ENCODE measurements around the gene FBXO33.

Gene FBXO33

DNA sequence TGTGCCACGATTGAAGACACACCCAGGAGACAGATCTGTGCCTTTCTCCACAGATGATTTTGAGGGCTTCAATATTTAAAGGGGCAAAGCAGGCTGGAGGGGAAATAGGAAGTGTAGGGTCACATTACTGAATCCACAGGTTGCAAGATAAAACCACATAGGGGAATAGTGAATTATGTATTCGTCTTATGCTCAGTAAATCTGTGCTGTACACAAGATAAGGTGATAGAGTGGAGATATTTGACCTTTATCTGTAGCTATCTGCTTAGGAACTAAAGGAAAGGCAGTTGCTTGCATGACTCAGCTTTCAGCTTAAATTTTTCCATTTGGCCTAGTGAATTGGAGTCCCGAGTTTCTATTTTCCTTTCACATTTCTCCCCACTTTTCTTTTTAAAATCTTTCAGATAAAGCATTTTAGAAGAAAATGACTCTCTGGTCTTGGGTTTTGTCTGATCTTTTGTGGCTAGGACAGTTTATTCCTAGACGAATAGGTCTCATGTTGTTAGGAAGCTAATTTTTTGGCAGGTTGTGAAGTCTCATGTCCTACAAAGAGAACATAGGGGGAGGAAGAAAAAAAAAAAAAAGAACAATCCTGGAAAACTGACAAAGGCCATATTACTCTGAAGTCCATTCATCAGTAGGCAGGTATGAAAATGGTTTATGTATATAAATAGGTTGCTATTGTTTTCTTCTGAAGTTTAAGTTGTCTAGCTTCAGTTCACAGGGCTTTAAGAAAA is 55.4 kb downstream of the FBXO33 start:
- H3K36me3 ChIP-seq (ENCODE audit: control insufficient read depth, insufficient read depth, low read length): no peaks in the 10 kb centered on the region
- H3K4me3 ChIP-seq (ENCODE audit: insufficient read depth, low read depth, low read length, poor library complexity, severe bottlenecking): no peak overlapping the region
- DNase-seq: no peak
- no peaks in the 10 kb centered on the region for H3K4me1 ChIP-seq (ENCODE audit: control insufficient read depth, insufficient read depth, low read length, poor library complexity, severe bottlenecking)
- no peak overlapping the region for H3K27ac ChIP-seq (ENCODE audit: insufficient read depth, low read length, poor library complexity, severe bottlenecking)
- H3K27me3 ChIP-seq (replicated peaks; ENCODE audit: control insufficient read depth, insufficient read depth, low read length, poor library complexity, severe bottlenecking): no peaks in the 10 kb centered on the region
- H3K9me3 ChIP-seq (ENCODE audit: control insufficient read depth, low read length): no peaks in the 10 kb centered on the region

DNA sequence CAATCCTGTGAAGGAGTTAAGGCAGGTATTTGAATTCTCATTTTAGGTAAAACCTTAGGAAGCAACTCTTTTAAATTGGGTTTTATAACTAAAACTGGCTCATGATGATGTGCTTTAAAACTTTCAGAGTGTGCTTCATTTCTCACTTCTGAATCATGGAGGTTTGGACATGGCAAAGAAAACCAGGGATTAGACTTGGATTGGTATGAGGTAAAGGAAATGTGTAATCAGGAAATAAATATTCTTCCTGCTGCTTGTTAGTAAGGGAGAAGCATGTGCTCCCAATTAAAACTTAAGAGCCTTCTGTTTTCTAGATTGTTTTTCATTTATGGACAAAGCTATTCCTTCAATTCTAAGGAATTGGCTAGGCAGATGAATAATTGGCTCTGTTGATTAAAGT is 57.4 kb downstream of the FBXO33 start:
- Histone ChIP-seq H3K27me3 (replicated peaks; ENCODE audit: control insufficient read depth, insufficient read depth, low read length, poor library complexity, severe bottlenecking) (no peaks in the 10 kb centered on the region), H3K27ac (ENCODE audit: insufficient read depth, low read length, poor library complexity, severe bottlenecking) (no peak overlapping the region), H3K4me3 (ENCODE audit: insufficient read depth, low read depth, low read length, poor library complexity, severe bottlenecking) (no peak overlapping the region), H3K9me3 (ENCODE audit: control insufficient read depth, low read length) (no peaks in the 10 kb centered on the region), H3K36me3 (ENCODE audit: control insufficient read depth, insufficient read depth, low read length) (peaks cover 4% of the 10 kb centered on the region), H3K4me1 (ENCODE audit: control insufficient read depth, insufficient read depth, low read length, poor library complexity, severe bottlenecking) (no peaks in the 10 kb centered on the region)
- no peak for DNase-seq

DNA sequence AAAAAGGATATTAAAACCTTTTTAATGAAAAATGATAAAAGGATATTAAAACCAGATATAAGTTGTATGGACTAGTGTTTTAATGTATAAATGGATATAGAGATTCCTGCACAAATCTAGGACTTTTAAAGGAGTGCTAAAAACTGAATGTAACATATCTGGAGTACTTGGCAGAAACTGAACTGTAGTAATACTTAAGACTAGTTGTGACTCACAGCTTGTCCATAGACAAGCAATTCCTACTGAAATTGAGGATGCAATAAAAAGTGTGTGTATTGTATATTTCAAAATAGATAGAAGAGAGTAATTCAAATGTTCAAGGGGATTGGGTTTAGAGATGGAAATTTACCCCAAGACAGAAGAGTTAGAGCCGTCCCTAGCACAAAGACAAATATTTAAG is 59.6 kb downstream of the FBXO33 start:
- H3K36me3 ChIP-seq (ENCODE audit: control insufficient read depth, insufficient read depth, low read length): peaks cover 4% of the 10 kb centered on the region
- DNase-seq: no peak
- no peaks in the 10 kb centered on the region for H3K27me3 ChIP-seq (replicated peaks; ENCODE audit: control insufficient read depth, insufficient read depth, low read length, poor library complexity, severe bottlenecking)
- no peaks in the 10 kb centered on the region for H3K4me1 ChIP-seq (ENCODE audit: control insufficient read depth, insufficient read depth, low read length, poor library complexity, severe bottlenecking)
- H3K9me3 ChIP-seq (ENCODE audit: control insufficient read depth, low read length): no peaks in the 10 kb centered on the region
- no peak overlapping the region for H3K27ac ChIP-seq (ENCODE audit: insufficient read depth, low read length, poor library complexity, severe bottlenecking)
- no peak overlapping the region for H3K4me3 ChIP-seq (ENCODE audit: insufficient read depth, low read depth, low read length, poor library complexity, severe bottlenecking)

DNA sequence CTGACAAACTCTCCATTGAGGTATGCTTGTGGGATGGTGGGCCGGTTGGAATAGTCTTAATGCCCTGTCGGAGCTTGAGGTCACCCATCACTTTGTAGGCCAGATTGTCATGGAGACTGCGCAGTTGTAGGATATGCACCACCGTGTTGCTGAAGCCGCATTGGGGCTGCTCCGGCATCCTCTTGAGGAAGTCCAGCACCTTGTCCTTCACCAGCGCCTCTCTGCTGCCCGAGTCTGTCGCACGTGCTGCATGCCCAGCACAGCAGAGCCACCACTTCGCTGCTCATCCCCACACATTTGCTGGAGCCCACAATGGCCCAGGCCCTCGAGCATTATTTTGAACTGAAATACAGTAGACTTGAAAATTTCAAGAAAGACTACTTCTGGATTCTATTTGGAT is 61.8 kb downstream of the FBXO33 start:
- Histone ChIP-seq H3K4me1 (ENCODE audit: control insufficient read depth, insufficient read depth, low read length, poor library complexity, severe bottlenecking) (no peaks in the 10 kb centered on the region), H3K9me3 (ENCODE audit: control insufficient read depth, low read length) (no peaks in the 10 kb centered on the region), H3K36me3 (ENCODE audit: control insufficient read depth, insufficient read depth, low read length) (peaks cover 4% of the 10 kb centered on the region), H3K27me3 (replicated peaks; ENCODE audit: control insufficient read depth, insufficient read depth, low read length, poor library complexity, severe bottlenecking) (no peaks in the 10 kb centered on the region), H3K27ac (ENCODE audit: insufficient read depth, low read length, poor library complexity, severe bottlenecking) (no peak overlapping the region), H3K4me3 (ENCODE audit: insufficient read depth, low read depth, low read length, poor library complexity, severe bottlenecking) (no peak overlapping the region)
- no peak for DNase-seq

DNA sequence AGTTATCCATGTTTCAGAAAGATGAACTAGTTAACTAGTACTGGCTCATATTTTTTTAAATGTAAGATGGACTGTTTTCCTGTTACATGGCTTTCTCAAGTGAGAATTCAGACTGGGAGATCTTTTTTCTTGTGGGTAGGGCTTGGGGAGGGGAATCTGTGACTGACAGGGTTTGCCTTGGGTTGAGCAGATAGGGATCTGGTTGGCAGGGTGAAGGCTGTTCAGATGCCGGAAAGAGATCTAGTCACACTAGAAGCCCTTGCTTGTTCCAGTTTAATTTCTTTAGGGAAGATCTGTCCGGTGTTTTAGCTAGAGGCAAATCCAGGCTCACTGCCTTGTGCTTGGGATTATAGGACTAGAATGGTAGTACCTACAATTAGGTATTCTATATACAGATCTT is 63.2 kb downstream of the FBXO33 start:
- Histone ChIP-seq H3K27ac (ENCODE audit: insufficient read depth, low read length, poor library complexity, severe bottlenecking) (no peak overlapping the region), H3K9me3 (ENCODE audit: control insufficient read depth, low read length) (no peaks in the 10 kb centered on the region), H3K4me3 (ENCODE audit: insufficient read depth, low read depth, low read length, poor library complexity, severe bottlenecking) (no peak overlapping the region), H3K36me3 (ENCODE audit: control insufficient read depth, insufficient read depth, low read length) (peaks cover 4% of the 10 kb centered on the region), H3K27me3 (replicated peaks; ENCODE audit: control insufficient read depth, insufficient read depth, low read length, poor library complexity, severe bottlenecking) (no peaks in the 10 kb centered on the region), H3K4me1 (ENCODE audit: control insufficient read depth, insufficient read depth, low read length, poor library complexity, severe bottlenecking) (no peaks in the 10 kb centered on the region)
- DNase-seq: no peak

DNA sequence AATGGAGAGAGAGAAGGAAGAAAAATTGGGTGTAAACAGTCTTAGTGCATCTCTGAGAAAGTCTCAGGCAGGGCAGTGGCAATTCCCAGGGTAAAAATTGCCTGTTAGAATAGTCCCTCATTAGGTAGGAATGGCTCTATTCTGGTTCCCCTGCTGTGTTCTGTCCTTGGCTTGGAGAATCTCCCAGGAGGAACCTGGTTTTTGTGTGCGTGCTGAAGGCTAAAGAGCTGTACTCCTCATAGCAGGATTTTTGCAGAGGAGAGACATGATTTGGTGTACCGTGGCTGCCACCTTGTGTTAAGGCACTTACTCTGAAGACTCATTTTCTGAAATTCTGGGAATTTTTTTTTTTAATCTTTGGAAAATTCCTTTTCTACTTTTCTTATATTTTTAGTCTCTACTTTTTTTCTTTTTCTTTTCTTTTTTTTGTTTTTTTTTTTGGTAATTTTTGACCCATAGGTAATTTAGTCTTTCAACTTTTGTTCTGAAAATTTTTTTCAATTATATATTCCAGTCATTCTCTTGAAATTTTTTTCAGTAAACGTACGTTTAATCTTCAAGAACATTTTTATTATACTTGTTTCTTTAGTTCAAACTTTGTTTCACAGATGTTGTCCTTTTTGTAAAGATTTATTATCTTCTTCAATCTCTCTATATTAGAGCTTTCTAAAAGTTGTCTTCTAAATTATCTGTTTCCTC is 63.8 kb downstream of the FBXO33 start:
- H3K27me3 ChIP-seq (replicated peaks; ENCODE audit: control insufficient read depth, insufficient read depth, low read length, poor library complexity, severe bottlenecking): no peaks in the 10 kb centered on the region
- peaks cover 4% of the 10 kb centered on the region for H3K36me3 ChIP-seq (ENCODE audit: control insufficient read depth, insufficient read depth, low read length)
- H3K9me3 ChIP-seq (ENCODE audit: control insufficient read depth, low read length): no peaks in the 10 kb centered on the region
- H3K4me1 ChIP-seq (ENCODE audit: control insufficient read depth, insufficient read depth, low read length, poor library complexity, severe bottlenecking): no peaks in the 10 kb centered on the region
- no peak overlapping the region for H3K27ac ChIP-seq (ENCODE audit: insufficient read depth, low read length, poor library complexity, severe bottlenecking)
- H3K4me3 ChIP-seq (ENCODE audit: insufficient read depth, low read depth, low read length, poor library complexity, severe bottlenecking): no peak overlapping the region
- DNase-seq: no peak

DNA sequence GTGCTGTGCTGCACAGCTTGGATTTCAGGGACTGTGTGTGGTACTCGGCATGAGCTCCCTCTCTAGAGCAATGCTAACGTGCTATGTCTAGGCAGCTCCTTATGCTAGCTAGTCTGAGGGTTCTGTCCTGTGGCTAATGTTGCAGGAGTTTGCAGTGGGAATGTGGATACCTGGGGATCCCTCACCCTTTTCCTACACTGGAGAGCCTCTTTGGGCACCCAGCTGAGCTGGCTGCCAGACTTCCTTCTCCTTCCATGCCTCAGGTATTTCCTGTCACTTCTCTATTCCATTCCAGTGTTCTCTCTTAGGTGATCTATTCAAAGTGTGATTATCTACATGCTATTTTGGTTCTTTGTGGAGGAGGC is 64.9 kb downstream of the FBXO33 start:
- Histone ChIP-seq H3K36me3 (ENCODE audit: control insufficient read depth, insufficient read depth, low read length) (peaks cover 4% of the 10 kb centered on the region), H3K9me3 (ENCODE audit: control insufficient read depth, low read length) (no peaks in the 10 kb centered on the region), H3K4me1 (ENCODE audit: control insufficient read depth, insufficient read depth, low read length, poor library complexity, severe bottlenecking) (no peaks in the 10 kb centered on the region), H3K27ac (ENCODE audit: insufficient read depth, low read length, poor library complexity, severe bottlenecking) (no peak overlapping the region), H3K4me3 (ENCODE audit: insufficient read depth, low read depth, low read length, poor library complexity, severe bottlenecking) (no peak overlapping the region), H3K27me3 (replicated peaks; ENCODE audit: control insufficient read depth, insufficient read depth, low read length, poor library complexity, severe bottlenecking) (no peaks in the 10 kb centered on the region)
- no peak for DNase-seq

DNA sequence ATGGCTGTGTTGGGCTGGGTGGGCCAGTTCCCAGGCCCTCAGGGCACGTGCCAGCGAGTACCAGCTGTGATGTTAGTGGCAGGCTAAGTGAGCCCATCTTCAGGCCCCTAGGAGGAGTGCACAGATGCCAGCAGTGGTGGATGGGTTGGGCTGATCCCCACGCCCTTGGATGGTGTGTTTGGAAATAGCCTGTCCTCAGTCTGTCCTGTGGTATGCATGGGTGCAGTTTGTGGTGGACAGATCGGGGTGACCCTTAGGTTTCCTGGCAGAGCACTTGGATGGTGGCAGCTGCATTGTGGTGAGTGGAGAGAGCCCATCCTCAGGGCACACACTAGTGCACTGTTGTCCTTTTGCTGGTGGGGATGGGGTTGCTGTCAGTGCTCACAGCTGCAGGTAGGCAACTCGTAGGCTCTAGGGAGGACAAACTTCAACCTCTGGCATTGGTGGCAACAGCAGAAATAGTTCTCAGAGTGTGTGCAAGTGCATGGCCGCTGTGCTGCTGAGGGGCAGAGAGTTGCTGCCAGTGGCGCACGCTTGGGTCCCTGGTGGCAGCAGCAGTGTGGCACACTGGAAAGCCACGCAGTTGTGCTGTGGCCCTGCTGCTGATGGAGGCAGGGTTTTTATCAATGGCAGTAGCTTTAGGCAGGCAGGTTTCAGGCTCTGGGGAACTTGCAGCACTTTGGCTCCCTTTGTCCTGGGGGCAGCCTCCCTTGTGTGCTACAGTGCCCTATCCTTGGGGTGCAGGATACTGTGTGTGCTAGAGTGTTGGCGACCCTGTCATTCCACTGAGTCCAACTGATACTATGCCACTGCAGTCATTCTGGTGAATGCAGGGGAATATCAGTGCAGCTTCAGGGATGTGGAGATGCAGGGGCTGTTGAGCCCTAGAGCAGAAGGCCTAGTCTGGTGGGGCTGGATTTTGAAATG is 65.5 kb downstream of the FBXO33 start:
- Histone ChIP-seq H3K27ac (ENCODE audit: insufficient read depth, low read length, poor library complexity, severe bottlenecking) (no peak overlapping the region), H3K9me3 (ENCODE audit: control insufficient read depth, low read length) (no peaks in the 10 kb centered on the region), H3K36me3 (ENCODE audit: control insufficient read depth, insufficient read depth, low read length) (peaks cover 4% of the 10 kb centered on the region), H3K4me3 (ENCODE audit: insufficient read depth, low read depth, low read length, poor library complexity, severe bottlenecking) (no peak overlapping the region), H3K27me3 (replicated peaks; ENCODE audit: control insufficient read depth, insufficient read depth, low read length, poor library complexity, severe bottlenecking) (no peaks in the 10 kb centered on the region), H3K4me1 (ENCODE audit: control insufficient read depth, insufficient read depth, low read length, poor library complexity, severe bottlenecking) (no peaks in the 10 kb centered on the region)
- no peak for DNase-seq

DNA sequence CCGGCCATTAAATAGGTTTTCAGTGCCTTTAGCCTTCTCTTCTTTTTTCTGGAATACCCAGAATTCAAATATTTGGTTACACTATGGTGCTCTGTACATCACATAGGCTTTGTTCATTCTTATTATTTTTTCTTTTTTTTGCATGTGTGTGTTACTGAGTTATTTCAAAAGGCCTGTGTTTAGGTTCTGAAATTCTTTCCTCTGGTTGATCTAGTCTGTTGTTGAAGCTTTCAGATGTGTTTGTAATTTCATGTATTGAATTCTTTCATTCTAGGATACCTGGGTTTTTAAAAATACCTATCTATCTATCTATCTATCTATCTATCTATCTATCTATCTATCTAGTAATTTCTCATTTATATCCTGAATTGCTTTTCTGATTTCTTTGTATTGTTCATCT is 66.9 kb downstream of the FBXO33 start:
- H3K9me3 ChIP-seq (ENCODE audit: control insufficient read depth, low read length): no peaks in the 10 kb centered on the region
- no peaks in the 10 kb centered on the region for H3K27me3 ChIP-seq (replicated peaks; ENCODE audit: control insufficient read depth, insufficient read depth, low read length, poor library complexity, severe bottlenecking)
- peaks cover 9% of the 10 kb centered on the region for H3K36me3 ChIP-seq (ENCODE audit: control insufficient read depth, insufficient read depth, low read length)
- no peak overlapping the region for H3K4me3 ChIP-seq (ENCODE audit: insufficient read depth, low read depth, low read length, poor library complexity, severe bottlenecking)
- DNase-seq: no peak
- H3K4me1 ChIP-seq (ENCODE audit: control insufficient read depth, insufficient read depth, low read length, poor library complexity, severe bottlenecking): no peaks in the 10 kb centered on the region
- H3K27ac ChIP-seq (ENCODE audit: insufficient read depth, low read length, poor library complexity, severe bottlenecking): no peak overlapping the region

DNA sequence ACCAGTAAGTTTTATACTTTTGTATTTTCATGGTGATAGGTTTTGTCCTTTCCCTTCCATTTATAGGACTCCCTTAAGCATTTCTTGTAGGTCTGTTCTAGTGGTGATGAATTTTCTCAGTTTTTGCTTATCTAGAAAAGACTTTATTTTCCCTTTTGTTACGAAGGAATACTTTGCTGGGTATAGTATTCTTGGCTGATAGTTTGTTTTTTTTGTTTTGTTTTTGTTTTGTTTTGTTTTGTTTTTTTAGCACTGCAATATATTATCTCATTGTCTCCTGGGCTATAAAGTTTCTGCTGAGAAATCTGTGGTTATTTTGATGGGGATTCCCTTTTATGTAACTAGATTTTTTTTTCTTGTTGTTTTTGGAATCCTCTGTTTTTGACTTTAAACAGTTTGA is 67.7 kb downstream of the FBXO33 start:
- H3K27me3 ChIP-seq (replicated peaks; ENCODE audit: control insufficient read depth, insufficient read depth, low read length, poor library complexity, severe bottlenecking): no peaks in the 10 kb centered on the region
- peaks cover 9% of the 10 kb centered on the region for H3K36me3 ChIP-seq (ENCODE audit: control insufficient read depth, insufficient read depth, low read length)
- H3K9me3 ChIP-seq (ENCODE audit: control insufficient read depth, low read length): no peaks in the 10 kb centered on the region

More for the DNA sequence above, 67.7 kb downstream of the FBXO33 start:
- Histone ChIP-seq H3K4me3 (ENCODE audit: insufficient read depth, low read depth, low read length, poor library complexity, severe bottlenecking) (no peak overlapping the region), H3K27ac (ENCODE audit: insufficient read depth, low read length, poor library complexity, severe bottlenecking) (no peak overlapping the region), H3K4me1 (ENCODE audit: control insufficient read depth, insufficient read depth, low read length, poor library complexity, severe bottlenecking) (no peaks in the 10 kb centered on the region)
- no peak for DNase-seq

All from effector memory CD4-positive, alpha-beta T cell (primary cell).